Muscle layer of colon (tissue), 2 donors: Measurements from ENCODE around the gene SUMO1.
"Not testable (repeated sequence)": the region's sequence is repeated elsewhere in the genome, so short reads cannot be mapped to it uniquely, and the experiment has no call there.

Experiments used
- H3K27ac ChIP-seq: one replicate; pipeline ENCODE4 v1.7.0; 2013; ENCODE audit warnings: low read depth, mild to moderate bottlenecking, low read length, moderate library complexity
- H3K27me3 ChIP-seq, 2 donors: one replicate each; pipeline ENCODE4 v1.7.0; 2013; ENCODE audit warnings: low read length in 2 of 2, mild to moderate bottlenecking in 2 of 2; ENCODE audit not compliant: insufficient read depth in 2 of 2, control insufficient read depth in 1 of 2
- H3K36me3 ChIP-seq: one replicate; pipeline ENCODE4 v1.7.0; 2013; ENCODE audit warnings: mild to moderate bottlenecking, low read length; ENCODE audit not compliant: insufficient read depth
- H3K4me1 ChIP-seq: one replicate; pipeline ENCODE4 v1.7.0; 2013; ENCODE audit warnings: mild to moderate bottlenecking, low read length; ENCODE audit not compliant: insufficient read depth
- H3K4me3 ChIP-seq, 2 donors: one replicate each; pipeline ENCODE4 v1.7.0; 2013; ENCODE audit warnings: low read length in 2 of 2, low read depth in 1 of 2, mild to moderate bottlenecking in 1 of 2, moderate library complexity in 1 of 2
- H3K9ac ChIP-seq: one replicate; pipeline ENCODE4 v1.7.0; 2013; ENCODE audit warnings: low read length
- H3K9me3 ChIP-seq: one replicate; pipeline ENCODE4 v1.7.0; 2013; ENCODE audit warnings: mild to moderate bottlenecking, low read length
- donor health status: abdominal sarcoma.
- donor health status: Adenocarcinoma of cecum.

The SUMO1 gene

GRCh38 chr2:202238234-202239197, at the start of gene SUMO1:
SUMO1 (minus strand) TSS chr2:202238597; CDS start chr2:202238451, 146 bp downstream.
- Histone ChIP-seq H3K4me3 (peak within 1 kb of the TSS; percentile 58 to 82), H3K9ac (peak within 1 kb of the TSS; percentile 84), H3K27me3 (no peaks in the 10 kb centered on the region), H3K36me3 (no peaks in the 10 kb centered on the region), H3K9me3 (no peaks in the 10 kb centered on the region), H3K27ac (peak within 1 kb of the TSS; percentile 77), H3K4me1 (peaks cover 12% of the 10 kb centered on the region)

GRCh38 chr2:202286595-202286994, 48.2 kb upstream of the SUMO1 start:
- H3K27me3 ChIP-seq: no peaks in the 10 kb centered on the region
- H3K9ac ChIP-seq: no peak overlapping the region
- no peaks in the 10 kb centered on the region for H3K9me3 ChIP-seq
- peaks cover 46% of the 10 kb centered on the region for H3K36me3 ChIP-seq
- H3K4me3 ChIP-seq: no peak overlapping the region
- H3K4me1 ChIP-seq: no peaks in the 10 kb centered on the region
- no peak overlapping the region for H3K27ac ChIP-seq

GRCh38 chr2:202278944-202279343, 40.5 kb upstream of the SUMO1 start:
- Histone ChIP-seq H3K27me3 (no peaks in the 10 kb centered on the region), H3K9me3 (no peaks in the 10 kb centered on the region), H3K4me1 (no peaks in the 10 kb centered on the region), H3K9ac (no peak overlapping the region), H3K4me3 (no peak overlapping the region), H3K36me3 (peaks cover 32% of the 10 kb centered on the region), H3K27ac (no peak overlapping the region)

GRCh38 chr2:202278036-202278760, 39.8 kb upstream of the SUMO1 start:
- H3K9ac ChIP-seq: no peak overlapping the region
- no peak overlapping the region for H3K4me3 ChIP-seq
- no peaks in the 10 kb centered on the region for H3K9me3 ChIP-seq
- H3K27ac ChIP-seq: no peak overlapping the region
- H3K4me1 ChIP-seq: no peaks in the 10 kb centered on the region
- peaks cover 28% of the 10 kb centered on the region for H3K36me3 ChIP-seq
- H3K27me3 ChIP-seq: no peaks in the 10 kb centered on the region

GRCh38 chr2:202276078-202276720, 37.8 kb upstream of the SUMO1 start:
- not testable (repeated sequence) for H3K27ac ChIP-seq, H3K27me3 ChIP-seq, H3K9me3 ChIP-seq, H3K4me3 ChIP-seq, H3K4me1 ChIP-seq, H3K9ac ChIP-seq
- peaks cover 23% of the 10 kb centered on the region for H3K36me3 ChIP-seq

- H3K36me3 ChIP-seq: peaks cover 4% of the 10 kb centered on the region
- peaks cover 12% of the 10 kb centered on the region for H3K4me1 ChIP-seq
- no peak overlapping the region for H3K27ac ChIP-seq
- no peak overlapping the region for H3K4me3 ChIP-seq
- no peak overlapping the region for H3K9ac ChIP-seq
- H3K9me3 ChIP-seq: no peaks in the 10 kb centered on the region
- H3K27me3 ChIP-seq: no peaks in the 10 kb centered on the region
Measured at GRCh38 chr2:202270487-202270886, 32.1 kb upstream of the SUMO1 start.

- Histone ChIP-seq H3K27ac (no peak overlapping the region), H3K9me3 (no peaks in the 10 kb centered on the region), H3K9ac (no peak overlapping the region), H3K4me1 (peaks cover 12% of the 10 kb centered on the region), H3K36me3 (no peaks in the 10 kb centered on the region), H3K4me3 (no peak overlapping the region), H3K27me3 (no peaks in the 10 kb centered on the region)
Measured at GRCh38 chr2:202269585-202269984, 31.2 kb upstream of the SUMO1 start.

- peak overlapping the region; percentile 31 to 99 for H3K4me3 ChIP-seq
- no peaks in the 10 kb centered on the region for H3K27me3 ChIP-seq
- H3K4me1 ChIP-seq: peaks cover 12% of the 10 kb centered on the region
- H3K9me3 ChIP-seq: no peaks in the 10 kb centered on the region
- no peak overlapping the region for H3K27ac ChIP-seq
- no peak overlapping the region for H3K9ac ChIP-seq
- no peaks in the 10 kb centered on the region for H3K36me3 ChIP-seq
Measured at GRCh38 chr2:202267495-202267894, 29.1 kb upstream of the SUMO1 start.

- peak within 1 kb of the TSS; percentile 84 for H3K27ac ChIP-seq
- H3K9me3 ChIP-seq: no peaks in the 10 kb centered on the region
- H3K27me3 ChIP-seq: no peaks in the 10 kb centered on the region
- H3K36me3 ChIP-seq: no peaks in the 10 kb centered on the region
- H3K9ac ChIP-seq: peak within 1 kb of the TSS; percentile 87
- H3K4me1 ChIP-seq: peaks cover 12% of the 10 kb centered on the region
- peak within 1 kb of the TSS; percentile 67 to 99 for H3K4me3 ChIP-seq
Measured at GRCh38 chr2:202265467-202266277, 27.3 kb upstream of the SUMO1 start, which contains the start of gene NOP58. NOP58 (plus strand) TSS chr2:202265763; CDS start chr2:202265942, 179 bp downstream.

GRCh38 chr2:202261531-202261930, 23.1 kb upstream of the SUMO1 start:
- Histone ChIP-seq H3K9me3 (no peaks in the 10 kb centered on the region), H3K4me3 (no peak overlapping the region), H3K9ac (no peak overlapping the region), H3K36me3 (no peaks in the 10 kb centered on the region), H3K27me3 (no peaks in the 10 kb centered on the region), H3K27ac (no peak overlapping the region), H3K4me1 (no peaks in the 10 kb centered on the region)
